ENCODE results near the gene OTUB2. TPM values are rescaled to one million over a fixed set of nuclear protein-coding genes. Genes with fewer than 3 reads are reported as not detected.

OTUB2 gene
- total and polyA plus RNA-seq, 2 of the 8 experiments (the other 6 are each of a cell fraction or from before 2014, with no cell fraction given): 2.2 to 4.2 TPM

DNA sequence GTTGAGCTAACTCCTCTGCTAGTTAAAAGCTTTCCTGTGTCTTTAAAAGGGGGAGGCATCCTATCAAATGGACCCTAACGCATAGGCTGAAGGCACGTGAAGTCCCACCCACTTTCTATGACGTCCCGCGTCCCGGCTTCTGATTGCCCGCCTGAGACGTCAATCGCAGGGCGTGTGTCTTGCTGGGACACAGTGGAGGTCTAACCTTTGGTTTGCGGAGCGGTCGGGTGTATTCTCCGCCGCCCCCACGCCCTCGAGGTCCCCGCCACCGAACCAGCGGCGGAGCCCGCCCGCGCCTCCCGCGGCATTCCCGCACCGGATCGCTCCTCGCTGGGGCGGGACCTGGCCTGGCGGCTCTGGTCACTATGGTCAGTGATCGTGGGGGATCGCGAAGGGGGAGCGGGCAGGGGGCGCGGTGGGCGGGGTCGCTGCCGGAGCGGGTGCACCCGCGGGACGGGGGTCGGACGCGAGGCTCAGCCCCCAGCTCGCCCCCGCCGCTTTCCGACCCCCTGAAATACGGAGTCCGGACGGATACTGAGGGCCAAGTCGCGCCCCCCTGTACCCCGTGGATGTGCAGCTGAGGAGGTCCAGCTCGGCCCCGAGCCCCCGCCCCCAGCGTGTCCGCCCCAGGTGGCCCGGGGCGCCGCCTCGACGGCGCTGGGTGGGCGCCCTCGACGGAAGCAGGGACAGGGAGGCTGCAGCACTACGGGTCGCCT lies at the start of gene OTUB2 (continued):
- TF ChIP-seq ASH2L (IDR thresholded peaks at IDR 0.05; ENCODE audit: low read length) (peak; percentile 54), CHD2 (IDR thresholded peaks at IDR 0.05; ENCODE audit: low read length) (peak; percentile 92), SP4 (IDR thresholded peaks at IDR 0.05; ENCODE audit: low read length) (peak; percentile 88), SIX5 (IDR thresholded peaks at IDR 0.05; ENCODE audit: low read depth, low read length) (no peak), KDM5A (IDR thresholded peaks at IDR 0.05; ENCODE audit: low read length) (no peak)

Measured in H1 (cell line).